Kidney tubule cell (primary cell): ENCODE measurements around the gene SYT1.
"Not testable (repeated sequence)": the region's sequence is repeated elsewhere in the genome, so short reads cannot be mapped to it uniquely, and the experiment has no call there.

Experiments
- DNase-seq: peaks from one replicate; pipeline ENCODE4 v3.0.0-alpha.2; 2018; ENCODE audit warnings: low spot score

SYT1 gene

DNA sequence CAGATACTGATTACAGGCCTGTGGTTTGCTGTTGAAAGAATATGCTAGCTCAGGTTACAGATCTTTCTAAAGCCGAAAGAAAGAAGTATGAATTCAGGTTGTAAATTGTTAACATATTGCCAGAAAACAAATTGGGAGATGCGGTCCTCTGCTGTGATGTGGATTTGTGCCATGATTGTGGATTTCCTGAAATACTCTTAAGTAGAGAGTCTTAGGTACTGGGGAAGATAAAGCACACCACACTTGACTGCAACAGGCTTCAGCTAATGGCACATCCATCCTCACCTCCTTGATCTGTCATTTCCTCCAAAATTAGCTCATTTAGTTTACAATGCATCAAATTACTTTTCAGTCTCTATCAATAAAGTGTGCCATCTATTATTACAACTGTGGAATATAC lies 279.2 kb downstream of the SYT1 start:
- DNase-seq = no peak

DNA sequence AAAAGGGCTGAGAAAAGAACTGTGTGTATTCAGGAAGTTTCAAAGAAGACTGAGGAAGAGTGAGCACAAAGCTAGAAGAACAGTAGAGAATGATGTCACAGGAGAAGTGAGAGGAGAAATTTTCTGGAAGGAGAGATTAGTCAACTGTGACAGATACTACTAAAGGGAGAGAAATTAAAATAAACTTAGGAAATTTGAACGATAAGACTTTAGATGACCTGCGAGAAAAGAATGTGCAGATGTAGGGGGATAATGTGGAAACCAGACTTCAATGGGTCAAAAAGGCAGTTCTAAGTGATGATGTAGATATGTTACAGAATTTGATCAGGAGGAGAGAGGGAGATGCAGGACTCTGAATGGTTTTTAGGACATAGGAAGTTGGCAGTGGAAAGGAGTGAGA lies 287.4 kb downstream of the SYT1 start:
- no peak for DNase-seq

DNA sequence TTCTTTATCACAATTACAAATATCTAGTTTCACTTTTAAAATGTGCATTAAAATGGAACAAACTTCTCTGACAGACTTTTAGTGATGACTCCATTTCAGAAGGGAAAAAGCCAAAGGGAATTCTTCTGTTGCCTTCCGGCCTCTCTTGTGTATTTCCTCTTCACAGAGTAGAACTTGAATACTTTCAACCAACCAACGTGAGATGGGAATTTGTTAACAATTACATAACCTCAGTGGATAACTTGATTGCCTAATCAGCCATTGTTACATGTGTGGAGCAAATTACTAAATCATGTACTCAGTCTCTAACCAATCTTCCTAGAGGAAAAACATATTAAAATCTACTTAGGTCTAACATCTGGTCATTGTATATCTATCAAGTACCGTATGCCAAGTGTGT lies 291.1 kb downstream of the SYT1 start:
- DNase-seq = no peak

DNA sequence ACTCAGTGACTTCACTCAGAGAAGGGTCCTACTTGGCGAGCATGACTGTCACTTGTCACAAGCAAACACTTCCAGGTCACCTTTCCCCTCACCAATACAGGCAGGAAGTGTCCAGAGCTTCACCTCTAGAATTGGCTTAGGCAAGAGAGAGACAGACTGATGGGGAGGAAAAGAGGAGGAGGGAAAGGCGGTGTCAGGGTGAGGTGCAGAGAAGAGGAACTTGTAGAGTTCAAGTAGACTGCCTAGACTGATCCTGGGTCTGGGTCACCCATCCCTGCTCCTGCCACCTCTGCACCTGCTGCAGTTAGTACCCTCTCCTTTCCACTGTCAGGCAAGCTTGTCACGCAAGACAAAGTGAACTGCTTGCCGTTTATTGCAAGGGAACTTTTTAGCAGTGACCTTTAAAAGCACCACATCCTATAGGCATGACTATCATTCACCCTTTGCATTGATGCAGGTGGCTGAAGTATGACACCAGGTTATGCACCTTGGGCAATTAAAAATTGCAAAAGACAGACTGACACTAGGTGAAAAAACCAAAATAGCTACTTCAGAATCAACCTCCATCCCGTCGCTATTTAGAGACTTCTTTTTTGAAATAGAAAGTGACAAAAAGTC lies 292.4 kb downstream of the SYT1 start:
- no peak for DNase-seq

DNA sequence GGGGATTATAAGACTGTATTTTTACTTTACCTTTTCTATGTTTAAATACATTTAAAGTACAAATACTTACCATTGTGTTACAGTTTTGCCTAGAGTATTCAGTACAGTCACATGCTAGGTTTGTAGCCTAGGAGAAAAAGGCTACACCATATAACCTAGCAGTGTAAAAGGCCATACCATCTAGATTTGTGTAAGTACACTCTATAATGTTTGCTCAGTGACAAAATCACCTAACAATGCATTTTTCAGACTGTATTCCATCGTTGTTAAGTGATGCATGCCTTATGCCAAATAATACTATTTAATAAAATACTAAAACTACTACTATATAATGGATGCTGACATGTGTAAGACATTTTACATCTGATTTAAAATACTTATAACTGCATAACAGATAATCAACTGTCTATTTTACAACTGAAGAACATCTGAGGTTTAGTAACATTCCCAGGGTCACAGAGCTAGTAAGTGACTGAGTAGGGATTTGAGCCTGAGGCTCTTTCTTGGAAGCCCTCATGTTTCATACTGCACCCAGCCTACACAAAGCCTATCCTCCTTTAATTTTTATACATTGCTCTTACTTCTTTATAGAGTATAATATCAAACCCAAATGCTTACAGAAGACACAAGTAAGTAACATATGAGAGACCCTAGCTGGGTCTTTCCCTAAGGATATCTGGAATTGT lies 296.8 kb downstream of the SYT1 start:
- DNase-seq = no peak

DNA sequence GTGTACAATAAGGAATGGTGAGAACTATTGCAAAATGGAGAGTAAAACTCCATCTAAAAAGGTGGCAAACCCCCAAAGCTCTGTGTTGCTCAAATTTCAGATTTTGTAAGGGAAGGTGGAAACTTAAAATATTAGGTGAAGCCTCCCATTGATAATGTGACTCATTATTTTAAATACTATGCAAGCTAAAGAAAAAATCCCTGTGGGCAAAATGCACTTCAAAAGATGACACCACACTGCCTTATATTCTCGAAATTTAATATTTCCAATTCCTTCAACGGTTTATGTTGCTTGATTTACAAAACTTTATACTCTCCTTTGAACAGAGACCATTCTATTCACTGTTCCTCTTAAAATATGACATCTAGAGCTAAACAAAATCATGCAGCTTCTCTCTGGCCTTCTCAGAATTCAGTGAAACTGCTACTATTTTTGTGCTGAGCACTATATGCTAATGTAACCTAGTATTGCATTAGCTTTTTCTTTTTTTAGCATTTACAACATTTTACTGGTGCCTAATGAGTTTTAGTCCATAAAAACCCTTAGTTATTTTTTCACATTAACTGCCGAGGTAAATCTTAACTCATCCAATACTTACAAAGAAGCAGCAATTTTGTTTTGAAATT lies 297.7 kb downstream of the SYT1 start:
- DNase-seq = no peak

DNA sequence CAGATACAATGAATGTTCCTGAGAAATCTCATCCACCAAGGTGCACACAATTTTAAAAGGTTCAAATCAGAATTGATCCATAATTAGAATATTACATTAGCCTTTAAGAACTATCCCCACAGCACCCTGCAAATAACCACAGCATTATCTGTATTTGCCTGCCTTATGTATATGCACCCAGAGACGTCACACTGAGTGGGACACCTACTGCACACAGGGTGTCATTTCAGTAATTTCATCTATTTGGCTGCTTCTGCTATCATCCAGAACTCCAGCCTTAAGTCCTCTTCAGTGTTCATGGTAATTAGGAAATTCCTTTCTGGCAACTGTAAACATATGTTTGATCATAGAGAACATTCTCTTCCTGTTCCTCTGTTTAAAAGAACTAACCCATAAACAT lies 298.4 kb downstream of the SYT1 start:
- no peak for DNase-seq

DNA sequence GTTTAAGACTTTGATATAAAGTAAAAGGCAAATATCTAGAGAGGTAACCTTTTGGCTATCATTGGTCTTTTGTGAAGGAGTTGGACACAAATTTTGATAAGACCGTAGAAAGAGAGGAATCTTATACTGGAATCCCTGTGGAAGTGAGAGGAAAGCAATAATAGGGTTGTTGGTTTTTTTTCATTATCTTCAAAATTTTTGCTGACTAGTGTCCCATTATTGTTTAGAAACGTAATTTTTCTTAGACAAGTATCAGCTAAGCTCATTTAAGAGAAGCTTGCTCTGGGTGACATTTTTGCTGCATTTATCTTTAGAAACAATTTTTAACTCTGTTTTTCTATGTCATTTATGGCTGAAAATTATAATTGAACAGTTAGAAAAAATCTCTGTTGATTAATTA lies 300.3 kb downstream of the SYT1 start:
- DNase-seq = no peak

DNA sequence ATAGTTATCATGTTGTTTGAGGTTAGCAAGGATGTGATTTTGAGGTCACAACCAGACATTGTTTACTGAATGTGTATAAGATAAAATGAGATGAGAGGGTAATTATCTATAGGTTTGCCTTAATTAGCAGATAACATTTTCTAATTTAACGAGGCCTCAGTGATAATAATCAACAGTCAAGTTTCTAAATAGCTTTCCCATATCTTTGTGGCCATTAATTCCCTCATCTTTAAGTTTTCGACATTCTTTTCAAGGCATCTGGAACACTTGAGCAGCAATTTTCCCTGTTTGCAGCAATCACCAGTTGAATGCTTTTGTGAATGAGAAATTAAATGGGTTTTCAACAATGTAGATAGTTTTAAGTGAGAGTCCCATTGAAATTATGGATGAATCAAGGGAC lies 304.1 kb downstream of the SYT1 start:
- no peak for DNase-seq

DNA sequence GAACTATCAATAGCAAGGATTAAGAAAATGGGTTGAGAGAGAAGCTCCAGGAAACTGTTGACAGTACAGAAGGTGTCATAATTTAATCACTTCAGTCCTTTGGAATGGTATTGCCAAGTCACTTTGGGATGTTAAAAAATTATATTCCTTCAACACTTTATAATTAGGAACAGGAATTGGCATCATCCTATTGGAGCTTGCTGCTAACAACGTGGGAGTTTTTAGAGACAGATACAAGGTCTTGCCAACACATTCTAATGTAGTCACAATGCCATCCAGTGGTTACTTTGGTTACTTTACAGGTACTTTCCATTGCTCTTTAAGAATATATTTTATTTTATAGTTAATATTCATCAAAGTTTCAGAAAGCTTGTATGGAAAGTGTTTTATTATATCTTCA lies 310.1 kb downstream of the SYT1 start:
- peak; percentile 34 for DNase-seq

DNA sequence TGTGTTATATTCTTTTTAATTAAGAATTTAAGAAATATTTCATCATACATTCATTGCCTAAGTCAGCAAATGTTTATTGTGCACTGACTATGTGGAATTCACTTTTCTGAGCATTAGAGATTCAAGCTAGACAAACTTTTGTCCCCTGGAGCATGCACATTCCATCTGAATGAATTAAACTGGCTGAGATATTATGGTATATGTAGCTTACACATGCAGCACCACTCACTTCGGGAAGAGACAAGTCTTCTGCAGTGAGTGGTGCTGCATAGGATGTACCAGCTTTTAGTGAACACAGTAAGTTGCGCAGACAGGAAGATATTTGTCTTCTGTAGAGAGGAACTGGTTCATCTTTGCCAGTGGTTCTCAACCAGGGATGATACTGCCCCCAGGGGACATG lies 318.4 kb downstream of the SYT1 start:
- DNase-seq = no peak

DNA sequence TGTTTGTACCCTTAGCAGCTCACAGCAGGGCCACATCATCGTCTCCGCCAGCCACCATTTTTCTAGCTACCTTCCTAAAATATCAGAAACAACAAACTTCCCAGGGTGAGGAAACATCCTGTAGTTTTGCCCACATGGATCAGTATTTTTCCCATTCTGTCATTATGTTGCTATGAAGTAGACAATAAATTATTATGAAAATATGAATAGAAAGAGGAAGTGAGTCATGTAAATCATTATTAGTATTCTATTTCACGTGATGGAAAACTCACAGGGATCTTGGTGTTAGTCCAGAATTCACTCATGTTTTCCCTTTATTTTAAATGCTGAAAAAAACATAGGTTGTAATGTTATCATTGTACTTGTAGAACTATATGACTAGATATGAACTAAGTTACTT lies 319.4 kb downstream of the SYT1 start:
- no peak for DNase-seq

DNA sequence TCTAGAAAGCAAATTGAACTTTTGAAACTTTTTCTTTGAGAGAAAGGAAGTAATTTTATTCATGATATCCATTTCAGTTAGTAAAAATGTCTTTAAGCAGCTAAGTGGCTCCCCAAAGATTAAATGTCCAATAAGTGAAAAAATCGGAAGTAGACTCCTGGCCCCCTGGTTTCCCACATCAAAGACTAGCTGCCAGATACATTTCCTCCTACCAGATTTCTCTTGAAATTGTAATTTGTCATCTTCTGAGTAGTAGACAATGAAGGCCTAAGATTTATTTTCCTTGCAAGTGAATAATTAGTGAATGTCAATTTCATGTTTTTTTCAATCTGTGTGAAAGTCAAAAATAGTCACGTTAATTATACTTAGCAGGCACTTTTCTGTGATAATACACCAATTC lies 321.9 kb downstream of the SYT1 start:
- no peak for DNase-seq

DNA sequence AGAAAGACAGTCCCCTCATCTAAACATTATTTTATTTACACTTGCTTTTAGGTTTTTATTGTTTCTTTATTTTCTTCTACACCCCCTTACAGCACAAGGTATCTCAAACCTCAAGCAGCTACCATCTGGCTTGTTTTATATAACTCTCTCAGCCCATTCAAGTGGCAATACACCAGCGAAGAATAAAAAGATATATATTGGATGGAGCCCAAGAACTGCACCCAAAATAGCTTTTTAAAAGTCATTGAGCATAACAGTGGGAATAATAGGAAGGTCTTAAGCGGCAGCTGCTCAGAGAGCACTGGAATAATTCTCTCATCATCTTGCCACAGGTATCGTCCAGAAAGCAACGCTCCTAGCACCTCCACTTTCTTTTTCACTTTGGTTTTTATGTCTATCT lies 322.5 kb downstream of the SYT1 start:
- DNase-seq = no peak

DNA sequence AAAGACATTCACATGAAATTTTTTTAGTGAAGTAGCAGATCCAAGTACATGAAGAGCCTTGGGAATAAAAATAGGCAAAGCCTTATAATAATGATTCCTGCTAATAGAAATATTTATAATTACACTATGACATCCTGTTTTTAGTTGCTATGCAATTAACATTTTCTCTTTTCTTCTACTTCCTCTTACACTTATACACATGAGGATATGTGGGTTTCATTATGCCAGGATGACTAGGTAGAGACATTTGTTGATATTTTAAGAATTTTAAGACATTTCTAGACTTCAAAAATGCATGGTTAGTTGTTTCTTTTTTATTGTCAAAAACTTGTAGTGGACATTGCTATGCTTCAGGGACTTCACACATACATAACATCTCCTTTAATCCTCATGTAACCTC lies 326.8 kb downstream of the SYT1 start:
- no peak for DNase-seq

DNA sequence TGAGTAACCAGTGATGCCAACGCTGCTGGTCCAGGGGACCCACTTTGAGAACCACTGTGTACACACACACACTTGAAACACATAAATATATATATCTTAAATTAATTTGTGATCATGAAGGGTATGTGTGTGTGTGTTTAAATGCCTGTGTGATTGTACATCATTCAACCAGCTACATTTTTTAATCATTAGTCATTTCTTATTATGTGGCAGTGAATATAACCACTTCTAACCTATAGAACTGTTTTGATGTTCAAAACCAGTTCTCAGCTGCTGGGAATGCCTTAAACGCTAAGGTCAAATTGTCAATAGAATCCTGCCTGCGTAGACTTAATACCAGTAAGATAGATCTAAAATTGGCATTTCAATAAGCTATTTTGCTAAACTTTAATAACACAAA lies 330.0 kb downstream of the SYT1 start:
- DNase-seq = no peak

DNA sequence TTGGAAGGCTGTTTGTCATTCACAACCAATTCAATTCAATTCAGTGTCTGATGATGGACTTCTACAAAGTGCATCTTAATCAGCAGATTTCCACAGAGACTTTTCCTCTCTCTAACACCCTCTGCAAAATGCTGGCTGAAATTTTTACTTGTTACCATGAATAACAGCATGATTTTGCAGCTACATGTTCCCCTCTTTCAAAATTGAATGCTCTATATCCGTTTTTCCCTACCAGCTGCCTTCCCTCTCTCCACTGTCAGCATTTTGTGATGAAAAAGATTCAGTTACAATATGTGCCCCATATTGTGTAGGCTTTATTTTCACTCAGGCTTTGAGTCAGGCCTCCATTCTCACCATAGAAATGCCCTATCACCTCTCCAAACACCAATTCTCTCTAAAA lies 334.6 kb downstream of the SYT1 start:
- no peak for DNase-seq

DNA sequence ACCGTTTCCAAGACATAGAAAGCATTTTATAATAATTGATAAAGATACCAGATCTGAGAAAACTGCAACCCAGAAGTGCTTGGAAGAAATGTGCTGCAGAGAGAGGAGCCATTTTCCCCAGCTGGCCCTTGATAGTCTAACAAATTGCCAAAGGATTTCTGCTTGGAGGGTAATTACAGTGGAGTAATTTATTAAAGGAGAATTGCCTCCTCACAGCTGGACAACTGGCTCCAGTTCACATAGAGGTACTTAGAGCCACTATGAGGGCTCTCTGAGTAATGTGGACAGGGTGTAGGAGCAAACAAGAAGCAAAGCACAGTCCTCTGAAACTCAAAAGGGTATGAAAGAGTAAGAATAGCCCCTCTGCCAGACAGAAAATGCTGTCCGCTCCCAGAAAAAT lies 335.6 kb downstream of the SYT1 start:
- no peak for DNase-seq

DNA sequence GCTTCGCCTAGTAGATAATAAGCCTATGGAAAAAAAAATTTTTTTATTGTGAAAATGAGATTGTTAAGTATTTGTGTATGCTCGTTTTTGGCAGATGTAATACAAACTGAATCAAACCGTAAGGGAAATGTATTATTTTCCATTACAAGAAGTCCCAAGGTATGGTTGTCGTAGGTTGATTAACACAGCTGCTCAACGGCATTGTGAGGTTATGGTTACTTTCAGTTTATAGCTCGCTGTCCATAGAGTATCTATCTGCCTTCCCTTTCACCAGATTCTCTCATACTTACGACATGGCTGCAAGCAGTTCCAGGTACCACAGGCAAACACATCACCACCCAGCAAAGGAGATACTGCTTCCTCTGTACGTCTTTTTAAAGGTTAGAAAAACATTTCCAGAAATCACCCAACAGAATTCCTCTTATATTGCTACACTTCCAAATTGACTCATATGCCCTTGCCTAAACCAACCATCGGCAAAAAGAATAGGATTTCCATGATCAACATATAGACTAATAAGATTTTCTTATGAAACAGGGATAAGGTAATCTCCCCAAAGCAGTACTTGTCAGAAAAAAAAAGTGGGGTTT lies 338.6 kb downstream of the SYT1 start:
- DNase-seq = no peak

DNA sequence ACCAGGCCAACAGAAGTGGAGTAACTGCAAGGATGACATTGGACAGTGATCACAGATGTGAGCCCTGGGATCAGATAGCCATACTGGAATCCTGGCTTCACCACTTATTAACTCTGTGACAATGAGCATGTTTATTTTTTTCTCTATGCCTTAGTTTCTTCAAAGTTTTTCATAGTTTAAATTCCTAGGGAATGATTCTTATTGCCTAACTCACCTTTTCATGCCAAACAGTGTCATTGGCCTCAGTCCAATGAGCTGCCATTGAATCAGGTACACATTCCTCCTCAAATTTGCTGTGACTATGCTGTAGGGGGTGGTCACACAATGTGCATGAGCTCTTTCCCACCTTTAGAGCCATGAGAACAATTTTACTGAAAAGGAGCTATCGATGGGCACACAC lies 342.3 kb downstream of the SYT1 start:
- peak; percentile 86 for DNase-seq

DNA sequence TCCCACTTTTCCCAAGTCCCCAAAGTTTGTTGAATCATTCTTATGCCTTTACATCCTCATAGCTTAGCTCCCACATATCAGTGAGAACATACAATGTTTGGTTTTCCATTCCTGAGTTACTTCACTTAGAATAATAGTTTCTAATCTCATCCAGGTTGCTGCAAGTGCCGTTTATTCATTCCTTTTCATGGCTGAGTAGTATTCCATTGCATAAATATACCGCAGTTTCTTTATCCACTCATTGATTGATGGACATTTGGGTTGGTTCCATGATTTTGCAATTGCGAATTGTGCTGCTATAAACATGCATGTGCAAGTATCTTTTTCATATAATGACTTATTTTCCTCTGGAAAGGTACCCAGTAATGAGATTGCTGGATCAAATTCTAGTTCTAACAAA lies 345.8 kb downstream of the SYT1 start:
- DNase-seq = not testable (repeated sequence)

DNA sequence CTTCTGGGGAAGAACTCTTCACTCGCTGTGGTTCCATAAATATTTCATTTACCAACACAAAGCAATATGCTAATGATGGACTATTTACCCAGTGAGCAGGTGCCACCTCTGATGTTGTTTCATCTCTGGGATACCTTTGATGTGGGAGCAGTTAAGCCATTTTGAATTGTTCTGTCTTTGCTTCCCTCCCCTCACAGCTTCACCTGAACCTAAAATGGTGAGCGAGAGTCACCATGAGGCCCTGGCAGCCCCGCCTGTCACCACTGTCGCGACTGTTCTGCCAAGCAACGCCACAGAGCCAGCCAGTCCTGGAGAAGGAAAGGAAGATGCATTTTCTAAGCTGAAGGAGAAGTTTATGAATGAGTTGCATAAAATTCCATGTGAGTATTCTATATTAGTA lies 352.7 kb downstream of the SYT1 start:
- no peak for DNase-seq

DNA sequence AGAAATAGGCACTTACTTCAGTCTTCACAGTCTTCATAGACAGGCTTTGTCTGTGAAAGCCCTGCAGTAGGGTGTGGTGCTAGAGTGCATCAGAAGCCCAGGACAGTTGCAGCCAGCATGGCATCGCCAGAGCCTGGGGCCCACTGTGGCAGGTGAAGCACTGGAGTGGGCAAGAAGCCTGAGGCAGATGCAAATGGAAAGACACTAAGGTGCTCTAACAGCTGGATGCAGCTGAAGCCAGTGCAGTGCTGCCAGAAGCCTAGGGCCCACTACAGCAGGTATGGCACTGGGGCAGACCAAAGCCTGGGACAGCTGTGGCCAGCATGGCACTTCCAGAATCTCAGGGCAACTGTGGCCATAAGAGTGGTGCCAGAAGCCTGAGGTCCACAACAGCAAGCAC lies 358.6 kb downstream of the SYT1 start:
- DNase-seq = no peak

DNA sequence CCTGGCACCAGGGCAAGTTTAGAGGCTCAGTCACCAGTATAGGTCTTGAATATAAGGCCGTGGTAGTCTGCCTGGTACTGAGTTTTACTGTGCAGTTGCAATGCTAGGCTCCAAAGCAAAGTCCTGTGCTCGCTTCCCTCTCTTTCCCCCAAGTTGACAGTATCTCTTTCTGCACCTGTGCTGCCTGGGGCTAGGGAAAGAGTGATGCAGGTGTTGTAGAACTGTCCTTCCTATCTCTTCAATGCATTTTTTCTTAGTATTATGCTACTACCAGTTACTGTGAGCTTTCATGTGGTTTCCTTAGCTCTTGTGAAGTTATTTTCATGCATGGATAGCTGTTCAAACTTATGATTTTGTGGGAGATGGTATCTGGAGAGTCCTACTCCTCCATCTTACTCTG lies 359.2 kb downstream of the SYT1 start:
- no peak for DNase-seq
